ENCODE results near the gene ZC3H7B. TPM values are rescaled to one million over a fixed set of nuclear protein-coding genes. Genes with fewer than 3 reads are reported as not detected.
A peak's percentile ranks its signal among the peaks of the same experiment; 100 is the strongest.

The ZC3H7B gene
- total RNA-seq, 1 donor from 2014 or later: 54.7 TPM

- Mint-ChIP-seq H3K27ac (ENCODE audit: unreplicated experiment) (no peak overlapping the region), H3K4me3 (ENCODE audit: unreplicated experiment) (no peak overlapping the region), H3K27me3 (ENCODE audit: low read depth) (no peaks in the 10 kb centered on the region), H3K9me3 (ENCODE audit: low read depth) (no peaks in the 10 kb centered on the region), H3K36me3 (ENCODE audit: low read depth) (no peaks in the 10 kb centered on the region), H3K4me1 (ENCODE audit: low read depth) (peaks cover 4% of the 10 kb centered on the region)
- no peak for DNase-seq (ENCODE audit: low spot score)
- TF ChIP-seq CTCF (IDR thresholded peaks at IDR 0.05): no peak
These were observed 4.3 kb upstream of the ZC3H7B start for GRCh38 chr22:41296826-41297667.

- peaks cover 25% of the 10 kb centered on the region for H3K4me1 Mint-ChIP-seq (ENCODE audit: low read depth)
- no peaks in the 10 kb centered on the region for H3K36me3 Mint-ChIP-seq (ENCODE audit: low read depth)
- no peaks in the 10 kb centered on the region for H3K27me3 Mint-ChIP-seq (ENCODE audit: low read depth)
- DNase-seq (ENCODE audit: low spot score): no peak
- no peaks in the 10 kb centered on the region for H3K9me3 Mint-ChIP-seq (ENCODE audit: low read depth)
- TF ChIP-seq CTCF (IDR thresholded peaks at IDR 0.05): no peak
- H3K27ac Mint-ChIP-seq (ENCODE audit: unreplicated experiment): peak overlapping the region; percentile 76
- peak overlapping the region; percentile 77 for H3K4me3 Mint-ChIP-seq (ENCODE audit: unreplicated experiment)
These were observed 664 bp upstream of the ZC3H7B start for GRCh38 chr22:41300661-41301060.

GRCh38 chr22:41302021-41302767 lies 869 bp downstream of the ZC3H7B start:
- DNase-seq (ENCODE audit: low spot score): no peak
- H3K9me3 Mint-ChIP-seq (ENCODE audit: low read depth): no peaks in the 10 kb centered on the region
- H3K4me3 Mint-ChIP-seq (ENCODE audit: unreplicated experiment): peak overlapping the region; percentile 77
- H3K27me3 Mint-ChIP-seq (ENCODE audit: low read depth): no peaks in the 10 kb centered on the region
- no peak for TF ChIP-seq CTCF (IDR thresholded peaks at IDR 0.05)
- H3K4me1 Mint-ChIP-seq (ENCODE audit: low read depth): peaks cover 31% of the 10 kb centered on the region
- H3K27ac Mint-ChIP-seq (ENCODE audit: unreplicated experiment): peak overlapping the region; percentile 80
- no peaks in the 10 kb centered on the region for H3K36me3 Mint-ChIP-seq (ENCODE audit: low read depth)

GRCh38 chr22:41302811-41303210 lies 1.5 kb downstream of the ZC3H7B start:
- Mint-ChIP-seq H3K27me3 (ENCODE audit: low read depth) (no peaks in the 10 kb centered on the region), H3K36me3 (ENCODE audit: low read depth) (no peaks in the 10 kb centered on the region), H3K4me3 (ENCODE audit: unreplicated experiment) (peak overlapping the region; percentile 77), H3K27ac (ENCODE audit: unreplicated experiment) (peak overlapping the region; percentile 80), H3K9me3 (ENCODE audit: low read depth) (no peaks in the 10 kb centered on the region), H3K4me1 (ENCODE audit: low read depth) (peaks cover 37% of the 10 kb centered on the region)
- no peak for DNase-seq (ENCODE audit: low spot score)
- no peak for TF ChIP-seq CTCF (IDR thresholded peaks at IDR 0.05)

- no peak for TF ChIP-seq CTCF (IDR thresholded peaks at IDR 0.05)
- Mint-ChIP-seq H3K4me3 (ENCODE audit: unreplicated experiment) (no peak overlapping the region), H3K9me3 (ENCODE audit: low read depth) (no peaks in the 10 kb centered on the region), H3K27me3 (ENCODE audit: low read depth) (no peaks in the 10 kb centered on the region), H3K36me3 (ENCODE audit: low read depth) (no peaks in the 10 kb centered on the region), H3K27ac (ENCODE audit: unreplicated experiment) (no peak overlapping the region), H3K4me1 (ENCODE audit: low read depth) (peaks cover 46% of the 10 kb centered on the region)
- no peak for DNase-seq (ENCODE audit: low spot score)
These were observed 4.3 kb downstream of the ZC3H7B start for GRCh38 chr22:41305646-41306045.
